Measurements from ENCODE around the gene IMMP2L.

Gene IMMP2L

DNA sequence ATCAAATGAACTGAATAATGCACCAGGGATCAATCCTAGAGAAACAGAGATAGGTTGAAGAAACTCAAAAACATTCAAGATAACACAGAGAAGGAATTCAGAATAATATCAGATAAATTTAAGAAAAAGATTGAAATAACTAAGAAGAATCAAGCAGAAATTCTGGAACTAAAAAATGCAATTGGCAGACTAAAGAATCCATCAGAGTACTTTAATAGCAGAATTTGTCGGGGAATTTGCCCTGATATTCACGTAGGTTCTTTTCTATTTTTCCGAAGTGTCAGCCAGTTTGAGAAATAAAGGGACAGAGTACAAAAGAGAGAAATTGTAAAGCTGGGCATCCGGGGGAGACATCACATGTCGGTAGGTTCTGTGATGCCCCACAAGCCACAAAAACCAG is 9.4 kb upstream of the IMMP2L start:
- H3K4me3 ChIP-seq (ENCODE audit: low read length) = no peak overlapping the region
- no peak for TF ChIP-seq ZNF274 (IDR thresholded peaks at IDR 0.05; ENCODE audit: low read depth, low read length)

- no peak for TF ChIP-seq ZNF274 (IDR thresholded peaks at IDR 0.05; ENCODE audit: low read depth, low read length)
- no peak overlapping the region for H3K4me3 ChIP-seq (ENCODE audit: low read length)
Measured at GRCh38 chr7:111568870-111569462, 6.7 kb upstream of the IMMP2L start.

DNA sequence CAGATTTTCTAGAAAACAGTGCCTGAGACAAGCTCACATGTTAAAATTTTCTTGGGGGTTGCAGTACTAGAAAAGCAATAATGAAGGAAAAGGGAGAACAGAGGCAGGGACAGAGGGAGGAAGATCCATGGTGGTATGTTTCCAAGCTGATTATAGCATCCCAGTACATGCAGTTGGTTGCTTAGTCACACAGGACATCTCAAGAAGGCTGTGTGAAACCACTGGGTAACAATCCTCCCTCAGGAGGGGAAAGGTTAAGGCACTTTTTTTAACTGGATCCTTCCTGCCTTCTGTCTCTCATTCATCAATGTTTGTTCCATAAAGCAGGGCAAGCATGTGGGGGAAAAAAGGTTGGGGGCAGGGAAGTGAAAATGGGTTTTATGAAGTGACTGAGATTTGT is 6.1 kb upstream of the IMMP2L start:
- no peak for TF ChIP-seq ZNF274 (IDR thresholded peaks at IDR 0.05; ENCODE audit: low read depth, low read length)
- H3K4me3 ChIP-seq (ENCODE audit: low read length) = no peak overlapping the region

- no peak overlapping the region for H3K4me3 ChIP-seq (ENCODE audit: low read length)
- TF ChIP-seq ZNF274 (IDR thresholded peaks at IDR 0.05; ENCODE audit: low read depth, low read length) = no peak
Measured at GRCh38 chr7:111564078-111564477, 1.8 kb upstream of the IMMP2L start.

GRCh38 chr7:111561654-111561903 is 713 bp downstream of the IMMP2L start:
- no peak for TF ChIP-seq ZNF274 (IDR thresholded peaks at IDR 0.05; ENCODE audit: low read depth, low read length)
- H3K4me3 ChIP-seq (ENCODE audit: low read length) = peak overlapping the region; percentile 75

- TF ChIP-seq ZNF274 (IDR thresholded peaks at IDR 0.05; ENCODE audit: low read depth, low read length) = no peak
- H3K4me3 ChIP-seq (ENCODE audit: low read length) = peak overlapping the region; percentile 75
Measured at GRCh38 chr7:111560773-111561653, 1.3 kb downstream of the IMMP2L start.

- no peak for TF ChIP-seq ZNF274 (IDR thresholded peaks at IDR 0.05; ENCODE audit: low read depth, low read length)
- H3K4me3 ChIP-seq (ENCODE audit: low read length) = no peak overlapping the region
Measured at GRCh38 chr7:111558991-111559390, 3.3 kb downstream of the IMMP2L start.

GRCh38 chr7:111556977-111557376 is 5.3 kb downstream of the IMMP2L start:
- no peak overlapping the region for H3K4me3 ChIP-seq (ENCODE audit: low read length)
- no peak for TF ChIP-seq ZNF274 (IDR thresholded peaks at IDR 0.05; ENCODE audit: low read depth, low read length)

DNA sequence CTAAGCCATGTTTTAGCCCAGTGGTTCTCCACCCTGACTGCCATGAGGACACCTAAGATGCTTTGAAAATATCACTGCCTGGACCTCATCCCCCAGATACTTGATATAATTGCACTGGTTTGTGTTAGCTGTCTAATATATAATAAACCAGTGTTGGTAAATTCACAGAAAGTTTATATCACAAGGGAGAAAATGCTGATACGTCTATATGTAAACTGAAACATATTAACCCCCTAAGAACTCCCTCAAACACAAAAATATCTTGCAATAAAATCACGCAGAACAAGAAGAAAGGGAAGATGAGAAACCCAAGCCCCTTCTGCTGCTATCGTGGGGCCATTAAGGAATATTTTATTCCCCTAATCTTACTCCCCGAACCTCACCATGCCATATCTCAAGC is 8.2 kb downstream of the IMMP2L start:
- TF ChIP-seq ZNF274 (IDR thresholded peaks at IDR 0.05; ENCODE audit: low read depth, low read length) = no peak

DNA sequence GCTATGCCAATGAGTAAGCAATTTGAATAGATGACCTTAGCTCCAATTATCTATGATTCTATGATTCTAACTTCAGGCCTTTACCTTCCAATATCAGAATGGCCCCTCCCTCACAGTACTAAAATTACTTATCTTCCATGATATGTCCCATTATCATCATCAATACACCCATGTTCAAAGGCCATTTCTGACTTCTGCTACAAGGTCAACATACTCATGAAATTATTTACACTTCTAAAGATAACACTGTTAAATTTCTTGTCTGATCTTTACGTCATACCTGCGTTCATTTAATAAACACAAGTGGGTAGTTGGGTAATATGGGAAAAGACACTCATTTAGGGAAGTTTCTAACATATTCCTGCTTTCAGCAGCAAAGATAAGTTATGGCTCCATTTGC is 21.2 kb downstream of the IMMP2L start:
- no peak overlapping the region for H3K4me3 ChIP-seq (ENCODE audit: low read length)
- TF ChIP-seq ZNF274 (IDR thresholded peaks at IDR 0.05; ENCODE audit: low read depth, low read length) = no peak

More for the DNA sequence above, 8.2 kb downstream of the IMMP2L start:
- no peak overlapping the region for H3K4me3 ChIP-seq (ENCODE audit: low read length)

GRCh38 chr7:111540199-111540815 is 22.0 kb downstream of the IMMP2L start:
- no peak overlapping the region for H3K4me3 ChIP-seq (ENCODE audit: low read length)
- TF ChIP-seq ZNF274 (IDR thresholded peaks at IDR 0.05; ENCODE audit: low read depth, low read length) = no peak

GRCh38 chr7:111537134-111537533 is 25.2 kb downstream of the IMMP2L start:
- TF ChIP-seq ZNF274 (IDR thresholded peaks at IDR 0.05; ENCODE audit: low read depth, low read length) = no peak
- no peak overlapping the region for H3K4me3 ChIP-seq (ENCODE audit: low read length)

- H3K4me3 ChIP-seq (ENCODE audit: low read length) = no peak overlapping the region
- no peak for TF ChIP-seq ZNF274 (IDR thresholded peaks at IDR 0.05; ENCODE audit: low read depth, low read length)
Measured at GRCh38 chr7:111535142-111535870, 27.0 kb downstream of the IMMP2L start.

DNA sequence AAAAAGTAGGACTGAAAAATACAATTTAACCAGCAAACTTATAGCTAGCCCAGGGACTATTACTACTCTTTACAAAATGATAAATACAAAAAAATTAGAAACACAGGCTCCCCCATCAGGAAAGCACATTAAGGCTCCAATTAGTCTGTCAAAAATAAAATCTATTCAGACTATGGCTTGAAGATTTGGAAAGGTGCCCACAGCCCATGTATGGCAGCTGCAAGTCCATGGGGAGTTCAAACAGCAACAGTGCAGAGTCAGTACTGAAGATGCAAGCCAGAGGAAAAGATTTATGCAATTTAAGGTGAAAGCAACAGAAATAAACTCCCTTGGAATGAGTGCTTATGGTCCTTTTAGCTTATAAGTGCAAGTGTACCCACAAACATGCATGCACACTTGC is 29.7 kb downstream of the IMMP2L start:
- no peak for TF ChIP-seq ZNF274 (IDR thresholded peaks at IDR 0.05; ENCODE audit: low read depth, low read length)
- H3K4me3 ChIP-seq (ENCODE audit: low read length) = no peak overlapping the region

Data from GM08714 (cell line).